Neural cell (in vitro differentiated cells): Measurements from ENCODE around the gene SYT1. TPM values are rescaled to one million over a fixed set of nuclear protein-coding genes. Genes with fewer than 3 reads are reported as not detected.

Source experiments
- H2AFZ ChIP-seq: fragments of 200-600, 300-800 bp; sonication (generic), shearing (Covaris generic); 2 replicates; pipeline ENCODE4 v1.6.0; 2014; ENCODE audit warnings: low read depth, mild to moderate bottlenecking, antibody characterized with exemption, low read length, moderate library complexity
- H3F3A ChIP-seq: fragments of 200-600 bp; shearing (Covaris generic); 2 replicates; pipeline ENCODE4 v1.6.1; 2016; ENCODE audit warnings: mild to moderate bottlenecking, moderate library complexity, mixed read lengths, antibody characterized with exemption, low read length; ENCODE audit not compliant: insufficient read depth, poor library complexity, severe bottlenecking
- H3K27ac ChIP-seq: fragments of 200-600, 300-800 bp; sonication (generic), shearing (Covaris generic); 2 replicates; pipeline ENCODE4 v1.5.1; 2014; ENCODE audit warnings: mild to moderate bottlenecking, low read length, moderate library complexity
- H3K27me3 ChIP-seq: fragments of 300-800, 200-600 bp; sonication (generic), shearing (Covaris generic); 2 replicates; pipeline ENCODE4 v1.6.0; 2014; ENCODE audit warnings: mild to moderate bottlenecking, low read depth, low read length, moderate library complexity; ENCODE audit not compliant: insufficient read depth
- H3K36me3 ChIP-seq: fragments of 300-800, 200-600 bp; sonication (generic), shearing (Covaris generic); 2 replicates; pipeline ENCODE4 v1.5.1; 2014; ENCODE audit warnings: mild to moderate bottlenecking, antibody characterized with exemption, low read length, moderate library complexity; ENCODE audit not compliant: insufficient read depth
- H3K4me2 ChIP-seq: fragments of 300-800, 200-600 bp; sonication (generic), shearing (Covaris generic); 2 replicates; pipeline ENCODE4 v1.6.0; 2014; ENCODE audit warnings: mild to moderate bottlenecking, low read length
- H3K4me3 ChIP-seq: fragments of 300-800, 200-600 bp; sonication (generic), shearing (Covaris generic); 2 replicates; pipeline ENCODE4 v1.5.1; 2014; ENCODE audit warnings: mild to moderate bottlenecking, low read length, moderate library complexity
- H3K79me2 ChIP-seq: fragments of 200-600 bp; shearing (Covaris generic); replicated peaks from 2 replicates; pipeline ENCODE4 v1.6.0; 2014; ENCODE audit warnings: mild to moderate bottlenecking, low read length, moderate library complexity; ENCODE audit not compliant: insufficient read depth
- H3K9ac ChIP-seq: fragments of 300-800, 200-600 bp; sonication (generic), shearing (Covaris generic); 2 replicates; pipeline ENCODE4 v1.6.1; 2016; ENCODE audit warnings: mild to moderate bottlenecking, low read length, mixed read lengths
- H3K9me2 ChIP-seq: fragments of 200-600 bp; shearing (Covaris generic); 2 replicates; pipeline ENCODE4 v1.6.1; 2016; ENCODE audit warnings: mild to moderate bottlenecking, low read length, mixed read lengths; ENCODE audit not compliant: insufficient read depth
- H3K9me3 ChIP-seq: fragments of 200-600, 300-800 bp; sonication (generic), shearing (Covaris generic); 2 replicates; pipeline ENCODE4 v1.6.1; 2016; ENCODE audit warnings: mild to moderate bottlenecking, mixed run types, low read length, moderate library complexity, mixed read lengths
- H4K20me1 ChIP-seq: fragments of 200-600 bp; shearing (Covaris generic); 2 replicates; pipeline ENCODE4 v1.6.1; 2016; ENCODE audit warnings: mild to moderate bottlenecking, mixed run types; ENCODE audit not compliant: insufficient read depth
- CTCF ChIP-seq: fragments of 450-650 bp; IDR thresholded peaks from 2 replicates; pipeline ENCODE4 v1.5.1; 2014; ENCODE audit warnings: antibody characterized with exemption, mild to moderate bottlenecking, moderate library complexity; ENCODE audit not compliant: poor library complexity, severe bottlenecking
- EP300 ChIP-seq: fragments of 450-650 bp; conservative IDR thresholded peaks from 2 replicates; pipeline ENCODE4 v1.6.1; 2014; ENCODE audit warnings: antibody characterized with exemption, mild to moderate bottlenecking, moderate library complexity; ENCODE audit not compliant: poor library complexity, severe bottlenecking
- EZH2 ChIP-seq: fragments of 200-600, 300-800 bp; shearing (Covaris generic), sonication (generic); IDR thresholded peaks from 2 replicates; pipeline ENCODE4 v1.6.1; 2014; ENCODE audit warnings: antibody characterized with exemption, low read length, borderline replicate concordance, mild to moderate bottlenecking; ENCODE audit not compliant: insufficient read depth, poor library complexity, severe bottlenecking
- MXI1 ChIP-seq: fragments of 450-650 bp; conservative IDR thresholded peaks from 2 replicates; pipeline ENCODE4 v1.6.1; 2014; ENCODE audit warnings: antibody characterized with exemption, mild to moderate bottlenecking; ENCODE audit not compliant: poor library complexity, severe bottlenecking
- POLR2AphosphoS5 ChIP-seq: IDR thresholded peaks from 2 replicates; pipeline ENCODE4 v1.6.1; 2012
- RAD21 ChIP-seq: fragments of 450-650 bp; conservative IDR thresholded peaks from 2 replicates; pipeline ENCODE4 v1.6.1; 2014; ENCODE audit warnings: antibody characterized with exemption, mild to moderate bottlenecking, moderate library complexity
- REST ChIP-seq: IDR thresholded peaks from 2 replicates; pipeline ENCODE4 v1.6.1; 2012; ENCODE audit warnings: borderline replicate concordance
- SMC3 ChIP-seq: fragments of 450-650 bp; conservative IDR thresholded peaks from 2 replicates; pipeline ENCODE4 v1.6.1; 2014; ENCODE audit warnings: antibody characterized with exemption, mild to moderate bottlenecking, moderate library complexity; ENCODE audit not compliant: poor library complexity
- TAF1 ChIP-seq: IDR thresholded peaks from 2 replicates; pipeline ENCODE4 v1.6.1; 2012; ENCODE audit warnings: low read depth
- polyA plus RNA-seq: library from polyadenylated mRNA; depleted of rRNA; stranded (reverse); fragments of >200 nt; gene quantifications from 2 replicates; pipeline ENCODE4 v1.2.3, GENCODE V29; 2014

Gene SYT1
- polyA plus RNA-seq, 1 donor from 2014 or later: 103 TPM

GRCh38 chr12:79085106-79085682 is 220.6 kb downstream of the SYT1 start (continued):
- TF ChIP-seq MXI1: no peak

- Histone ChIP-seq H3K4me3 (no peak overlapping the region), H3K9ac (no peak overlapping the region), H3K27me3 (no peaks in the 10 kb centered on the region), H3K4me2 (no peak overlapping the region), H3K9me2 (no peaks in the 10 kb centered on the region), H3K36me3 (no peaks in the 10 kb centered on the region), H3K27ac (no peak overlapping the region), H3F3A (no peaks in the 10 kb centered on the region), H2AFZ (no peak overlapping the region), H3K79me2 (no peaks in the 10 kb centered on the region), H3K9me3 (no peaks in the 10 kb centered on the region), H4K20me1 (no peaks in the 10 kb centered on the region)
- no peak for TF ChIP-seq EP300
- TF ChIP-seq RAD21: no peak
- no peak for TF ChIP-seq SMC3
- TF ChIP-seq REST: no peak
- TF ChIP-seq CTCF: no peak
- no peak for TF ChIP-seq EZH2
- no peak for TF ChIP-seq TAF1
- no peak for TF ChIP-seq MXI1
- TF ChIP-seq POLR2AphosphoS5: no peak
Measured at GRCh38 chr12:79086541-79087296, 222.1 kb downstream of the SYT1 start.

GRCh38 chr12:79098530-79098929 is 234.0 kb downstream of the SYT1 start:
- Histone ChIP-seq H4K20me1 (no peaks in the 10 kb centered on the region), H3K79me2 (no peaks in the 10 kb centered on the region), H3K4me2 (no peak overlapping the region), H3F3A (no peaks in the 10 kb centered on the region), H3K9ac (no peak overlapping the region), H2AFZ (no peak overlapping the region), H3K9me2 (no peaks in the 10 kb centered on the region), H3K27me3 (no peaks in the 10 kb centered on the region), H3K36me3 (no peaks in the 10 kb centered on the region), H3K27ac (no peak overlapping the region), H3K9me3 (no peaks in the 10 kb centered on the region), H3K4me3 (no peak overlapping the region)
- TF ChIP-seq REST (no peak), SMC3 (no peak), POLR2AphosphoS5 (no peak), RAD21 (no peak), EZH2 (no peak), CTCF (no peak)
